Neural progenitor cell (in vitro differentiated cells): ENCODE measurements around the gene OTOS. TPM values are rescaled to one million over a fixed set of nuclear protein-coding genes. Genes with fewer than 3 reads are reported as not detected.

Experiments used
- DNase-seq: peaks from one replicate; pipeline ENCODE4 v3.0.0-alpha.2; 2016; ENCODE audit warnings: low spot score
- H2AFZ ChIP-seq: fragments of 200-600 bp; sonication (generic); replicated peaks from 2 replicates; pipeline ENCODE4 v1.6.1; 2016; ENCODE audit warnings: antibody characterized with exemption
- H3F3A ChIP-seq: fragments of 200-600 bp; sonication (generic); 2 replicates; pipeline ENCODE4 v1.6.1; 2016; ENCODE audit warnings: antibody characterized with exemption, low read depth
- H3K27ac ChIP-seq: fragments of 200-600 bp; sonication (generic); 2 replicates; pipeline ENCODE4 v1.5.1; 2016; ENCODE audit warnings: mild to moderate bottlenecking
- H3K27me3 ChIP-seq: fragments of 200-600 bp; sonication (generic); 2 replicates; pipeline ENCODE4 v1.6.1; 2016; ENCODE audit warnings: mild to moderate bottlenecking, moderate library complexity
- H3K36me3 ChIP-seq: fragments of 200-600 bp; sonication (generic); 2 replicates; pipeline ENCODE4 v1.5.1; 2016
- H3K4me1 ChIP-seq: fragments of 200-600 bp; sonication (generic); 2 replicates; pipeline ENCODE4 v1.6.1; 2016; ENCODE audit warnings: mixed run types
- H3K4me2 ChIP-seq: fragments of 200-600 bp; sonication (generic); 2 replicates; pipeline ENCODE4 v1.6.1; 2016
- H3K4me3 ChIP-seq: fragments of 200-600 bp; sonication (generic); 2 replicates; pipeline ENCODE4 v1.5.1; 2016
- H3K79me2 ChIP-seq: fragments of 200-600 bp; sonication (generic); 2 replicates; pipeline ENCODE4 v1.6.1; 2016; ENCODE audit warnings: low read depth
- H3K9ac ChIP-seq: fragments of 200-600 bp; sonication (generic); 2 replicates; pipeline ENCODE4 v1.6.1; 2016
- H3K9me3 ChIP-seq: fragments of 200-600 bp; sonication (generic); 2 replicates; pipeline ENCODE4 v1.5.1; 2016; ENCODE audit warnings: low read depth
- H4K20me1 ChIP-seq: fragments of 200-600 bp; sonication (generic); 2 replicates; pipeline ENCODE4 v1.6.1; 2016; ENCODE audit warnings: low read depth
- H3K27ac Mint-ChIP-seq: 3 replicates; pipeline ENCODE4 v1.8.0; 2021; ENCODE audit warnings: mixed read lengths
- H3K27me3 Mint-ChIP-seq: 2 replicates; pipeline ENCODE4 v1.8.0; 2022; ENCODE audit warnings: low read depth, mild to moderate bottlenecking, inconsistent platforms, moderate library complexity, mixed read lengths; ENCODE audit not compliant: insufficient read depth
- H3K36me3 Mint-ChIP-seq: 3 replicates; pipeline ENCODE4 v1.8.0; 2021; ENCODE audit warnings: mixed read lengths
- H3K4me1 Mint-ChIP-seq: 3 replicates; pipeline ENCODE4 v1.8.0; 2021; ENCODE audit warnings: mixed read lengths
- H3K4me3 Mint-ChIP-seq: 3 replicates; pipeline ENCODE4 v1.8.0; 2021; ENCODE audit warnings: mild to moderate bottlenecking, moderate library complexity, mixed read lengths
- H3K9me3 Mint-ChIP-seq: 3 replicates; pipeline ENCODE4 v1.8.0; 2020; ENCODE audit warnings: mixed read lengths
- EZH2 ChIP-seq: fragments of 200-600 bp; sonication (generic); IDR thresholded peaks from 2 replicates; pipeline ENCODE4 v1.6.1; 2017; ENCODE audit warnings: antibody characterized with exemption, mild to moderate bottlenecking, moderate library complexity
- EZH2phosphoT487 ChIP-seq: fragments of 200-600 bp; sonication (generic); IDR thresholded peaks from 2 replicates; pipeline ENCODE4 v1.6.1; 2017; ENCODE audit warnings: antibody characterized with exemption
- total RNA-seq: library from RNA; depleted of rRNA; stranded (reverse); fragments of >200 nt; gene quantifications from 2 replicates; pipeline ENCODE4 v1.2.3, GENCODE V29; 2015; ENCODE audit warnings: low replicate concordance
- TF ChIP-seq, protein P1 (sequence below): fragments of 200-600 bp; sonication (generic); IDR thresholded peaks from 2 replicates; pipeline ENCODE4 v1.5.1; 2017; ENCODE audit warnings: antibody characterized with exemption, mild to moderate bottlenecking

Gene OTOS
- total RNA-seq, 1 donor from 2014 or later = not detected

DNA sequence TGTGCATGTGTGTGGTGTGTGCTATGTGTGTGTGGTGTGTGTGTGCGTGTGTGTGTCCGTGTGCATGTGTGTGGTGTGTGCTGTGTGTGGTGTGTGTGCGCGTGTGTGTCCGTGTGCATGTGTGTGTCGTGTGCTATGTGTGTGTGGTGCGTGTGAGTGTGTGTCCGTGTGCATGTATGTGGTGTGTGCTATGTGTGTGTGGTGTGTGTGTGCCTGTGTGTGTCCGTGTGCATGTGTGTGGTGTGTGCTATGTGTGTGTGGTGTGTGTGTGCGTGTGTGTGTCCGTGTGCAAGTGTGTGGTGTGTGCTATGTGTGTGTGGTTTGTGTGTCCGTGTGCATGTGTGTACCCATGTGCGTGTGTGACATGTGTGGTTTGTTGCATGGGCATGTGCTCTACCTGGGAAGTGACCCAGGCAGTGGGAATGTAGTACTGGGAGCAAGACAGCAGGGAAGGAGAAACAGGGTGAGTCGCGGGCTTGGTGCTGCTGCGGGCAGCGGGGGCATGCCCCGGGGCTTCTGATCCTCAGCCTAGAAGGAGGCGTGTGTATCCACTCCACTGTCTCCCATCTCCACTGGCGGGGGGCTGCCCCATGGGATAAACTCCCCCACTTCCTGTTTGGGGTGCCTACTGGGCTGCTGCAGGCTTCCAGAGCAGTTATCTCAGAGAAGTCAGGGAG is 7.6 kb upstream of the OTOS start:
- Histone ChIP-seq H3K9me3 (no peaks in the 10 kb centered on the region), H3K79me2 (no peaks in the 10 kb centered on the region), H3K4me1 (no peaks in the 10 kb centered on the region), H3K4me2 (no peak overlapping the region), H3F3A (peaks cover 8% of the 10 kb centered on the region), H3K36me3 (no peaks in the 10 kb centered on the region), H4K20me1 (no peaks in the 10 kb centered on the region), H3K27me3 (peaks cover 20% of the 10 kb centered on the region), H3K9ac (no peak overlapping the region), H3K4me3 (no peak overlapping the region), H2AFZ (no peak overlapping the region), H3K27ac (no peak overlapping the region)
- H3K4me1 Mint-ChIP-seq = no peaks in the 10 kb centered on the region
- TF ChIP-seq, protein P1, sequence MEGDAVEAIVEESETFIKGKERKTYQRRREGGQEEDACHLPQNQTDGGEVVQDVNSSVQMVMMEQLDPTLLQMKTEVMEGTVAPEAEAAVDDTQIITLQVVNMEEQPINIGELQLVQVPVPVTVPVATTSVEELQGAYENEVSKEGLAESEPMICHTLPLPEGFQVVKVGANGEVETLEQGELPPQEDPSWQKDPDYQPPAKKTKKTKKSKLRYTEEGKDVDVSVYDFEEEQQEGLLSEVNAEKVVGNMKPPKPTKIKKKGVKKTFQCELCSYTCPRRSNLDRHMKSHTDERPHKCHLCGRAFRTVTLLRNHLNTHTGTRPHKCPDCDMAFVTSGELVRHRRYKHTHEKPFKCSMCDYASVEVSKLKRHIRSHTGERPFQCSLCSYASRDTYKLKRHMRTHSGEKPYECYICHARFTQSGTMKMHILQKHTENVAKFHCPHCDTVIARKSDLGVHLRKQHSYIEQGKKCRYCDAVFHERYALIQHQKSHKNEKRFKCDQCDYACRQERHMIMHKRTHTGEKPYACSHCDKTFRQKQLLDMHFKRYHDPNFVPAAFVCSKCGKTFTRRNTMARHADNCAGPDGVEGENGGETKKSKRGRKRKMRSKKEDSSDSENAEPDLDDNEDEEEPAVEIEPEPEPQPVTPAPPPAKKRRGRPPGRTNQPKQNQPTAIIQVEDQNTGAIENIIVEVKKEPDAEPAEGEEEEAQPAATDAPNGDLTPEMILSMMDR = no peak
- TF ChIP-seq EZH2 = no peak
- TF ChIP-seq EZH2phosphoT487 = no peak
- H3K36me3 Mint-ChIP-seq = no peaks in the 10 kb centered on the region
- peak overlapping the region; percentile 20 for H3K4me3 Mint-ChIP-seq
- peaks cover 4% of the 10 kb centered on the region for H3K9me3 Mint-ChIP-seq
- H3K27me3 Mint-ChIP-seq = peaks cover 17% of the 10 kb centered on the region
- H3K27ac Mint-ChIP-seq = peak overlapping the region; percentile 72
- no peak for DNase-seq

DNA sequence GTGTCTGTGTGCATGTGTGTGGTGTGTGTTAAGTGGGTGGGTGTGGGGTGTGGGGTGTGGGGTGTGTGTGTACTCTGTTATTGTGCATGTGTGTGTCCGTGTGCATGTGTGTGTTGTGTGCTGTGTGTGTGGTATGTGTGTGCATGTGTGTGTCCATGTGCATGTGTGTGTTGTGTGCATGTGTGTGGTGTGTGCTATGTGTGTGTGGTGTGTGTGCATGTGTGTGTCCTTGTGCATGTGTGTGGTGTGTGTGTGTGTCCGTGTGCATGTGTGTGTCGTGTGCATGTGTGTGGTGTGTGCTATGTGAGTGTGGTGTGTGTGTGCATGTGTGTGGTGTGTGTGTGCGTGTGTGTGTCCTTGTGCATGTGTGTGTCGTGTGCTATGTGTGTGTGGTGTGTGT is 6.9 kb upstream of the OTOS start:
- Histone ChIP-seq H3K9ac (no peak overlapping the region), H3K4me3 (no peak overlapping the region), H3K9me3 (no peaks in the 10 kb centered on the region), H3K27ac (no peak overlapping the region), H3K36me3 (no peaks in the 10 kb centered on the region), H3K4me2 (no peak overlapping the region), H2AFZ (no peak overlapping the region), H3F3A (peaks cover 8% of the 10 kb centered on the region), H3K79me2 (no peaks in the 10 kb centered on the region), H3K27me3 (peaks cover 14% of the 10 kb centered on the region), H4K20me1 (no peaks in the 10 kb centered on the region), H3K4me1 (no peaks in the 10 kb centered on the region)
- Mint-ChIP-seq H3K27ac (peak overlapping the region; percentile 72), H3K9me3 (peaks cover 4% of the 10 kb centered on the region), H3K4me1 (no peaks in the 10 kb centered on the region), H3K27me3 (peaks cover 17% of the 10 kb centered on the region), H3K4me3 (peak overlapping the region; percentile 20), H3K36me3 (no peaks in the 10 kb centered on the region)
- TF ChIP-seq EZH2 (no peak), EZH2phosphoT487 (no peak)
- TF ChIP-seq, protein P1 = no peak
- DNase-seq = no peak

DNA sequence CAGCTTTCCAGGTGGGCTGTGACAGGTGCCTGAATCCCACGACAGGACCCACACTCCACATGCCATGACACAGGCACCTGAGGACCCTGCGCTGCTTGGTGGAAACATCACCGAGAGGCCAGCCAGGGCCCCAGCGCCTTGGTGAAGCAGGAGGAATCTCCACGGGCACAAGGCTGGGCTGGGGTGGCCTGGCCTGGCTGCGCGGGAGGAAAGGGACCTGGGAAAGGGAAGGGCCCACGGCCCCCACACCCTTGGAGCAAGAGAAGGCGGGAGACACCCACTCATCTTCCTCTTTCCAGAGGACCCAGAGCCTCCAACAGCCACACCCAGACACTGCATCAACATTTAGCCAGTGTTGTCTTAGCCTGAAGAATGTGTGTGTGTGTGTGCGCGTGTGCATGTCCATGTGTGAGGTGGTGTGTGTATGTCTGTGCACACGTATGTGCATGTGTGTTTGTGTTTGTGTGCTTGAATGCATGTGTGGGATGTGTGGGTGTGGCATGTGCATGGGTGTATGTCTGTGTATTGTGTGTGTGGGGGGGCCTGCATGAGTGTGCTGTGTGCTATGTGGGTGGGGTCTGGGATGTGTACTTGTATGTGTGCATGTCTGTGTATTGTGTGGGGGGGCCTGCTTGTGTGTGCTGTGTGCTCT is 6.3 kb upstream of the OTOS start:
- H3K4me3 Mint-ChIP-seq = peak overlapping the region; percentile 12
- H3K27me3 Mint-ChIP-seq = peaks cover 17% of the 10 kb centered on the region
- Histone ChIP-seq H3K4me2 (no peak overlapping the region), H3K9me3 (no peaks in the 10 kb centered on the region), H3K27me3 (peaks cover 7% of the 10 kb centered on the region), H3K4me3 (no peak overlapping the region), H3K27ac (no peak overlapping the region), H2AFZ (no peak overlapping the region), H3K36me3 (no peaks in the 10 kb centered on the region), H4K20me1 (no peaks in the 10 kb centered on the region), H3K79me2 (no peaks in the 10 kb centered on the region), H3F3A (peaks cover 8% of the 10 kb centered on the region), H3K4me1 (no peaks in the 10 kb centered on the region), H3K9ac (no peak overlapping the region)
- H3K27ac Mint-ChIP-seq = peak overlapping the region; percentile 49
- no peaks in the 10 kb centered on the region for H3K36me3 Mint-ChIP-seq
- H3K4me1 Mint-ChIP-seq = peaks cover 3% of the 10 kb centered on the region
- no peak for TF ChIP-seq EZH2phosphoT487
- no peak for TF ChIP-seq EZH2
- TF ChIP-seq, protein P1 = no peak
- DNase-seq = no peak
- peaks cover 4% of the 10 kb centered on the region for H3K9me3 Mint-ChIP-seq
